WTC11 (cell line): ENCODE results near the gene CPSF2.

ENCODE experiments used
- JUN ChIP-seq: sonication (generic); formaldehyde crosslinking; IDR thresholded peaks from 2 replicates; pipeline ENCODE4 v1.8.0; 2023; ENCODE audit warnings: mild to moderate bottlenecking, missing genetic modification reagents
- NFYB ChIP-seq: sonication (generic); formaldehyde crosslinking; conservative IDR thresholded peaks from 2 replicates; pipeline ENCODE4 v1.8.0; 2022; ENCODE audit warnings: low read depth, missing genetic modification reagents
- SOX15 ChIP-seq: fragments of 250-450 bp; sonication (Bioruptor Pico); IDR thresholded peaks from 2 replicates; pipeline ENCODE4 v1.9.0; 2021; ENCODE audit warnings: mild to moderate bottlenecking
- ZNF121 ChIP-seq: sonication (generic); formaldehyde crosslinking; IDR thresholded peaks from 2 replicates; pipeline ENCODE4 v1.8.0; 2023; ENCODE audit warnings: missing genetic modification reagents
- TF ChIP-seq, protein P1 (sequence below): fragments of 200-600 bp; IDR thresholded peaks from 2 replicates; pipeline ENCODE4 v1.8.0; 2022; ENCODE audit warnings: antibody characterized with exemption
- TF ChIP-seq, protein P2 (sequence below): sonication (generic); formaldehyde crosslinking; IDR thresholded peaks from 2 replicates; pipeline ENCODE4 v1.8.1; 2023; ENCODE audit warnings: mild to moderate bottlenecking, missing genetic modification reagents, borderline replicate concordance
- TF ChIP-seq, protein P3 (sequence below): sonication (generic); formaldehyde crosslinking; IDR thresholded peaks from 2 replicates; pipeline ENCODE4 v1.8.1; 2023; ENCODE audit warnings: mild to moderate bottlenecking, missing genetic modification reagents, moderate library complexity
- TF ChIP-seq, protein P4 (sequence below): sonication (generic); formaldehyde crosslinking; conservative IDR thresholded peaks from 2 replicates; pipeline ENCODE4 v1.8.1; 2022; ENCODE audit warnings: mild to moderate bottlenecking, missing genetic modification reagents
- TF ChIP-seq, protein P5 (sequence below): sonication (generic); formaldehyde crosslinking; IDR thresholded peaks from 2 replicates; pipeline ENCODE4 v1.8.0; 2022; ENCODE audit warnings: mild to moderate bottlenecking, missing genetic modification reagents
- TF ChIP-seq, protein P6 (sequence below): sonication (generic); formaldehyde crosslinking; IDR thresholded peaks from 2 replicates; pipeline ENCODE4 v1.8.1; 2022; ENCODE audit warnings: low read depth, missing genetic modification reagents, borderline replicate concordance
- TF ChIP-seq, protein P7 (sequence below): sonication (generic); formaldehyde crosslinking; IDR thresholded peaks from 2 replicates; pipeline ENCODE4 v1.8.1; 2023; ENCODE audit warnings: mild to moderate bottlenecking, missing genetic modification reagents

DNA sequence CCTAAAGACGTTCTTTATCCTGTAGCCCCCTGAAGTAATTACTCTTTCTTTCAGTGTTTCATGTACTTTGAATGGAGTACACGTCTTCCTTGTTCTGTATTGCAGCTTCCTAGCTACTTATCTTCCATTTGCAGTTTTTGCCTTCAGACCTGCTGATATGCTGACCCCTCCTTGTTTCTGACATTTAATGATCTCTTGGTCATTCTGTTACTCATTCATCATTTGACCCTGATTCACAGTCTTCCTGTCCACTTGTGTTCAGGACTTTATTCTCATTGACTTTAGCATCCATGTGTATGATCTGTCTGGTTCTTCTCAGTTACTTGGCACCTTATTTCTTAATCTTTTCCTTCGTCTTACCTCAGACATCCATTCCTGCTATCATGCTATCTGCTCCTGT is 22.2 kb downstream of the CPSF2 start:
- TF ChIP-seq, protein P1, sequence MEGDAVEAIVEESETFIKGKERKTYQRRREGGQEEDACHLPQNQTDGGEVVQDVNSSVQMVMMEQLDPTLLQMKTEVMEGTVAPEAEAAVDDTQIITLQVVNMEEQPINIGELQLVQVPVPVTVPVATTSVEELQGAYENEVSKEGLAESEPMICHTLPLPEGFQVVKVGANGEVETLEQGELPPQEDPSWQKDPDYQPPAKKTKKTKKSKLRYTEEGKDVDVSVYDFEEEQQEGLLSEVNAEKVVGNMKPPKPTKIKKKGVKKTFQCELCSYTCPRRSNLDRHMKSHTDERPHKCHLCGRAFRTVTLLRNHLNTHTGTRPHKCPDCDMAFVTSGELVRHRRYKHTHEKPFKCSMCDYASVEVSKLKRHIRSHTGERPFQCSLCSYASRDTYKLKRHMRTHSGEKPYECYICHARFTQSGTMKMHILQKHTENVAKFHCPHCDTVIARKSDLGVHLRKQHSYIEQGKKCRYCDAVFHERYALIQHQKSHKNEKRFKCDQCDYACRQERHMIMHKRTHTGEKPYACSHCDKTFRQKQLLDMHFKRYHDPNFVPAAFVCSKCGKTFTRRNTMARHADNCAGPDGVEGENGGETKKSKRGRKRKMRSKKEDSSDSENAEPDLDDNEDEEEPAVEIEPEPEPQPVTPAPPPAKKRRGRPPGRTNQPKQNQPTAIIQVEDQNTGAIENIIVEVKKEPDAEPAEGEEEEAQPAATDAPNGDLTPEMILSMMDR: no peak
- TF ChIP-seq SOX15 (CRISPR knock-in tag) (no peak), JUN (CRISPR knock-in tag) (no peak), NFYB (CRISPR knock-in tag) (no peak), ZNF121 (CRISPR knock-in tag) (no peak)
- TF ChIP-seq, protein P2, sequence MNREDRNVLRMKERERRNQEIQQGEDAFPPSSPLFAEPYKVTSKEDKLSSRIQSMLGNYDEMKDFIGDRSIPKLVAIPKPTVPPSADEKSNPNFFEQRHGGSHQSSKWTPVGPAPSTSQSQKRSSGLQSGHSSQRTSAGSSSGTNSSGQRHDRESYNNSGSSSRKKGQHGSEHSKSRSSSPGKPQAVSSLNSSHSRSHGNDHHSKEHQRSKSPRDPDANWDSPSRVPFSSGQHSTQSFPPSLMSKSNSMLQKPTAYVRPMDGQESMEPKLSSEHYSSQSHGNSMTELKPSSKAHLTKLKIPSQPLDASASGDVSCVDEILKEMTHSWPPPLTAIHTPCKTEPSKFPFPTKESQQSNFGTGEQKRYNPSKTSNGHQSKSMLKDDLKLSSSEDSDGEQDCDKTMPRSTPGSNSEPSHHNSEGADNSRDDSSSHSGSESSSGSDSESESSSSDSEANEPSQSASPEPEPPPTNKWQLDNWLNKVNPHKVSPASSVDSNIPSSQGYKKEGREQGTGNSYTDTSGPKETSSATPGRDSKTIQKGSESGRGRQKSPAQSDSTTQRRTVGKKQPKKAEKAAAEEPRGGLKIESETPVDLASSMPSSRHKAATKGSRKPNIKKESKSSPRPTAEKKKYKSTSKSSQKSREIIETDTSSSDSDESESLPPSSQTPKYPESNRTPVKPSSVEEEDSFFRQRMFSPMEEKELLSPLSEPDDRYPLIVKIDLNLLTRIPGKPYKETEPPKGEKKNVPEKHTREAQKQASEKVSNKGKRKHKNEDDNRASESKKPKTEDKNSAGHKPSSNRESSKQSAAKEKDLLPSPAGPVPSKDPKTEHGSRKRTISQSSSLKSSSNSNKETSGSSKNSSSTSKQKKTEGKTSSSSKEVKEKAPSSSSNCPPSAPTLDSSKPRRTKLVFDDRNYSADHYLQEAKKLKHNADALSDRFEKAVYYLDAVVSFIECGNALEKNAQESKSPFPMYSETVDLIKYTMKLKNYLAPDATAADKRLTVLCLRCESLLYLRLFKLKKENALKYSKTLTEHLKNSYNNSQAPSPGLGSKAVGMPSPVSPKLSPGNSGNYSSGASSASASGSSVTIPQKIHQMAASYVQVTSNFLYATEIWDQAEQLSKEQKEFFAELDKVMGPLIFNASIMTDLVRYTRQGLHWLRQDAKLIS (CRISPR knock-in tag): no peak
- TF ChIP-seq, protein P3, sequence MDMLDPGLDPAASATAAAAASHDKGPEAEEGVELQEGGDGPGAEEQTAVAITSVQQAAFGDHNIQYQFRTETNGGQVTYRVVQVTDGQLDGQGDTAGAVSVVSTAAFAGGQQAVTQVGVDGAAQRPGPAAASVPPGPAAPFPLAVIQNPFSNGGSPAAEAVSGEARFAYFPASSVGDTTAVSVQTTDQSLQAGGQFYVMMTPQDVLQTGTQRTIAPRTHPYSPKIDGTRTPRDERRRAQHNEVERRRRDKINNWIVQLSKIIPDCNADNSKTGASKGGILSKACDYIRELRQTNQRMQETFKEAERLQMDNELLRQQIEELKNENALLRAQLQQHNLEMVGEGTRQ: no peak
- TF ChIP-seq, protein P4, sequence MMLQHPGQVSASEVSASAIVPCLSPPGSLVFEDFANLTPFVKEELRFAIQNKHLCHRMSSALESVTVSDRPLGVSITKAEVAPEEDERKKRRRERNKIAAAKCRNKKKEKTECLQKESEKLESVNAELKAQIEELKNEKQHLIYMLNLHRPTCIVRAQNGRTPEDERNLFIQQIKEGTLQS (CRISPR knock-in tag): no peak
- TF ChIP-seq, protein P5, sequence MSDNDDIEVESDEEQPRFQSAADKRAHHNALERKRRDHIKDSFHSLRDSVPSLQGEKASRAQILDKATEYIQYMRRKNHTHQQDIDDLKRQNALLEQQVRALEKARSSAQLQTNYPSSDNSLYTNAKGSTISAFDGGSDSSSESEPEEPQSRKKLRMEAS (CRISPR knock-in tag): no peak
- TF ChIP-seq, protein P6, sequence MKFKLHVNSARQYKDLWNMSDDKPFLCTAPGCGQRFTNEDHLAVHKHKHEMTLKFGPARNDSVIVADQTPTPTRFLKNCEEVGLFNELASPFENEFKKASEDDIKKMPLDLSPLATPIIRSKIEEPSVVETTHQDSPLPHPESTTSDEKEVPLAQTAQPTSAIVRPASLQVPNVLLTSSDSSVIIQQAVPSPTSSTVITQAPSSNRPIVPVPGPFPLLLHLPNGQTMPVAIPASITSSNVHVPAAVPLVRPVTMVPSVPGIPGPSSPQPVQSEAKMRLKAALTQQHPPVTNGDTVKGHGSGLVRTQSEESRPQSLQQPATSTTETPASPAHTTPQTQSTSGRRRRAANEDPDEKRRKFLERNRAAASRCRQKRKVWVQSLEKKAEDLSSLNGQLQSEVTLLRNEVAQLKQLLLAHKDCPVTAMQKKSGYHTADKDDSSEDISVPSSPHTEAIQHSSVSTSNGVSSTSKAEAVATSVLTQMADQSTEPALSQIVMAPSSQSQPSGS: no peak
- TF ChIP-seq, protein P7, sequence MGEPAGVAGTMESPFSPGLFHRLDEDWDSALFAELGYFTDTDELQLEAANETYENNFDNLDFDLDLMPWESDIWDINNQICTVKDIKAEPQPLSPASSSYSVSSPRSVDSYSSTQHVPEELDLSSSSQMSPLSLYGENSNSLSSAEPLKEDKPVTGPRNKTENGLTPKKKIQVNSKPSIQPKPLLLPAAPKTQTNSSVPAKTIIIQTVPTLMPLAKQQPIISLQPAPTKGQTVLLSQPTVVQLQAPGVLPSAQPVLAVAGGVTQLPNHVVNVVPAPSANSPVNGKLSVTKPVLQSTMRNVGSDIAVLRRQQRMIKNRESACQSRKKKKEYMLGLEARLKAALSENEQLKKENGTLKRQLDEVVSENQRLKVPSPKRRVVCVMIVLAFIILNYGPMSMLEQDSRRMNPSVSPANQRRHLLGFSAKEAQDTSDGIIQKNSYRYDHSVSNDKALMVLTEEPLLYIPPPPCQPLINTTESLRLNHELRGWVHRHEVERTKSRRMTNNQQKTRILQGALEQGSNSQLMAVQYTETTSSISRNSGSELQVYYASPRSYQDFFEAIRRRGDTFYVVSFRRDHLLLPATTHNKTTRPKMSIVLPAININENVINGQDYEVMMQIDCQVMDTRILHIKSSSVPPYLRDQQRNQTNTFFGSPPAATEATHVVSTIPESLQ (CRISPR knock-in tag): no peak
